Cardiac muscle cell (in vitro differentiated cells and primary cell): ENCODE results near the gene SYNCRIP. TPM values are rescaled to one million over a fixed set of nuclear protein-coding genes. Genes with fewer than 3 reads are reported as not detected.
"Not testable (repeated sequence)": the region's sequence is repeated elsewhere in the genome, so short reads cannot be mapped to it uniquely, and the experiment has no call there.

Experiments
- DNase-seq, 2 donors: peaks; one replicate each; pipeline versions ENCODE4 v3.0.0 to v3.0.0-alpha.2; 2010 to 2017; ENCODE audit warnings: low read depth in 1 of 2, low spot score in 1 of 2
- H3K27ac ChIP-seq: fragments of 200-600 bp; sonication (generic); 2 replicates; pipeline ENCODE4 v1.5.1; 2016
- H3K27me3 ChIP-seq: fragments of 200-600 bp; sonication (generic); 2 replicates; pipeline ENCODE4 v1.6.0; 2016; ENCODE audit warnings: control low read depth
- H3K36me3 ChIP-seq: fragments of 200-600 bp; sonication (generic); 2 replicates; pipeline ENCODE4 v1.5.1; 2016; ENCODE audit warnings: control low read depth
- H3K4me1 ChIP-seq: fragments of 200-600 bp; sonication (generic); 2 replicates; pipeline ENCODE4 v1.8.1; 2017; ENCODE audit warnings: low read depth, mild to moderate bottlenecking, mixed run types
- H3K4me3 ChIP-seq: fragments of 200-600 bp; sonication (generic); 2 replicates; pipeline ENCODE4 v1.5.1; 2016; ENCODE audit warnings: mild to moderate bottlenecking
- H3K9me3 ChIP-seq: fragments of 200-600 bp; sonication (generic); 2 replicates; pipeline ENCODE4 v1.5.1; 2017; ENCODE audit warnings: low read depth, mild to moderate bottlenecking, control low read depth
- CTCF ChIP-seq: IDR thresholded peaks from 2 replicates; pipeline ENCODE4 v1.5.1; 2012; ENCODE audit warnings: low read depth, mild to moderate bottlenecking, low read length
- polyA plus RNA-seq: library from polyadenylated mRNA; unstranded; fragments of >200 nt; fragmentation: Nextera tagmentation; extraction: Ambion mirVana; gene quantifications from 2 replicates; pipeline ENCODE4 v1.2.1, GENCODE V29; 2016
- total RNA-seq: library from RNA; depleted of rRNA; stranded (reverse); fragments of >200 nt; gene quantifications from 2 replicates; pipeline ENCODE4 v1.2.3, GENCODE V29; 2016

The SYNCRIP gene
- total and polyA plus RNA-seq, 2 experiments from 2014 or later = 40.7 to 48.8 TPM

DNA sequence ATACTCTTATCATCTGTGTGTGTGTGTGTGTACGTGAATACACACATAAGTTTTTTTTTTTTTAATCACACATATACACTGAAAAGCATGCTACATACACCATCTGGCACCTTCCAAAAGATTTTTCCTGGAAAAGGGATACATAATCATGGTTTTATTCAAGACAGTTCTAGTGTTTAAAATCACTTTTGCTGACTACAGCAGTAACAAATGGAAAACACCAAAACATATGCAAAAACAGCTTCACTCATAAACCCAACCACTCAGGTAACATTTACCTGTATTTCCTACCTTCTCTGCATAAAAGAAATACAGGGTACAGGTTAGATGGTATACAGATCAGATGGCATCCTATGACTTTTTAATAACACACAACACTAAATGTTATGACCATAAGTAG lies 51.5 kb downstream of the SYNCRIP start:
- Histone ChIP-seq H3K4me3 (no peak overlapping the region), H3K27me3 (no peaks in the 10 kb centered on the region), H3K4me1 (no peaks in the 10 kb centered on the region), H3K9me3 (no peaks in the 10 kb centered on the region), H3K36me3 (no peaks in the 10 kb centered on the region), H3K27ac (no peak overlapping the region)
- TF ChIP-seq CTCF = no peak
- no peak for DNase-seq

DNA sequence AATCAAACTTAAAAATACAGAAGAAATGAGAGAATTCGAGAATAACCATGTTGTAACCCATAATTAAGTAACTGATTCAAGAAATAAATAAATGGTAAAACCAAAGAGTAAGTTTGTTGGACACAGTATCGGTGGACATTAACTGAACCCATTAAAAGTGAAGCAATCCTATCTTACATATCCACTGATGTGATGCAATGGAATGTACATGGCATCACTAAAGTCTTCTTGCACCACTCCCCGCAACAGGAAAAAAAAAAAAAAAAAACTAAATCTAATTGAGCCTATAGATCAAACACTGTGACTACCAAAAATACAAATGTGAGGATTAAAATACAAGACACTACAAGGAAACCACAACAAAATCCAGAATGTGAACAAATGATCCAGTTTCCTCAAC lies 56.9 kb downstream of the SYNCRIP start:
- no peak for TF ChIP-seq CTCF
- H3K27me3 ChIP-seq = no peaks in the 10 kb centered on the region
- H3K27ac ChIP-seq = no peak overlapping the region
- peak in 1 of 2 donors; percentile 39 for DNase-seq
- H3K9me3 ChIP-seq = no peaks in the 10 kb centered on the region
- no peaks in the 10 kb centered on the region for H3K36me3 ChIP-seq
- H3K4me3 ChIP-seq = no peak overlapping the region
- H3K4me1 ChIP-seq = no peaks in the 10 kb centered on the region

- not testable (repeated sequence) for DNase-seq, H3K4me3 ChIP-seq, H3K27ac ChIP-seq, H3K9me3 ChIP-seq, H3K4me1 ChIP-seq, H3K36me3 ChIP-seq, H3K27me3 ChIP-seq
Observed at GRCh38 chr6:85582832-85583231, 59.9 kb downstream of the SYNCRIP start.

GRCh38 chr6:85581572-85581971 lies 61.1 kb downstream of the SYNCRIP start:
- Histone ChIP-seq H3K4me1 (peaks cover 4% of the 10 kb centered on the region), H3K9me3 (no peaks in the 10 kb centered on the region), H3K4me3 (no peak overlapping the region), H3K27ac (no peak overlapping the region), H3K27me3 (no peaks in the 10 kb centered on the region), H3K36me3 (no peaks in the 10 kb centered on the region)
- no peak for DNase-seq
- no peak for TF ChIP-seq CTCF

GRCh38 chr6:85580878-85581267 lies 61.8 kb downstream of the SYNCRIP start:
- TF ChIP-seq CTCF = no peak
- peak in 1 of 2 donors; percentile 68 for DNase-seq
- Histone ChIP-seq H3K27ac (no peak overlapping the region), H3K27me3 (no peaks in the 10 kb centered on the region), H3K4me3 (no peak overlapping the region), H3K9me3 (no peaks in the 10 kb centered on the region), H3K36me3 (no peaks in the 10 kb centered on the region), H3K4me1 (peaks cover 4% of the 10 kb centered on the region)

DNA sequence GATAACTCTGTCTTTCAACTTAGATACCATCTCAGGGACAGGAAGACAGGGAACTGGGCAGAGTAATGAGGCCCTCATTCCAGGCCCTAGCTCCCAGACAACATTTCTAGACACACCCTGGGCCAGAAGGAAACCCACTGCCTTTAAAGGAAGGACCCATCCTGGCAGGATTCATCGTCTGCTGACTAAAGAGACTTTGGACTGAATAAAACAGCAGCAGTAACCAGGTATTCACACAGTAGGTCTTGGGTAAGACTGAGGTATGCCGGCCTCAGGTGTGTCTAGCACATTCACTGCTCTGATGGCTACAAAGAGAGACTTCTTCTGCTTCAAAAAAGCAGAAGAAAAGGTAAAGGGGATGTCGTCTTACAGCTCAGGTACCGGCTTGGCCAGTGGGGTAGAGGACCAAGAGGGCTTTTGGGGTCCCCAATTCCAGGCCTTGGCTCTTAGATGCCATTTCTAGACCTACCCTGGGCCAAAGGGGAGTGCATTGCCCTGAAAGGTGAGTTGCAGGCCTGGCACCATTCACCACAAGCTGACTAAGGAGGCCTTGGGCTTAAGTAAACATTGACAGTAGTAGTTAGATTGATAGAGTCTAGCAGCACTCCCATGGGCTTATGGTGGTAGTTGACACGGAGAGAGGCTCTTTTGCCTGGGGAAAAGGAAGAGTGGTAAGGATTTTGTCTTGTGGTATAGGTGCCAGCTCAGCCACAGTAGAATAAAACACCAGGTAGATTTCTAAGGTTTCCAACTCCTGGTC lies 62.4 kb downstream of the SYNCRIP start:
- TF ChIP-seq CTCF = no peak

More for the DNA sequence above, 62.4 kb downstream of the SYNCRIP start:
- Histone ChIP-seq H3K36me3 (no peaks in the 10 kb centered on the region), H3K4me3 (no peak overlapping the region), H3K4me1 (peaks cover 4% of the 10 kb centered on the region), H3K9me3 (no peaks in the 10 kb centered on the region), H3K27me3 (no peaks in the 10 kb centered on the region), H3K27ac (no peak overlapping the region)
- DNase-seq = no peak
